OCI-LY3 (cell line): ENCODE results near the gene LGALS4.
A peak's percentile ranks its signal among the peaks of the same experiment; 100 is the strongest.

ENCODE experiments used
- H2AFZ ChIP-seq: fragments of 200-600, 300-600 bp; shearing (Covaris generic); 2 replicates; pipeline ENCODE4 v1.6.0; 2014; ENCODE audit warnings: antibody characterized with exemption, low read depth, low read length
- H3K27ac ChIP-seq: fragments of 200-600, 300-600 bp; sonication (generic); 2 replicates; pipeline ENCODE4 v1.5.1; 2014; ENCODE audit warnings: mild to moderate bottlenecking, low read length, moderate library complexity, mixed read lengths
- H3K27me3 ChIP-seq: fragments of 200-600, 300-600 bp; sonication (generic); 2 replicates; pipeline ENCODE4 v1.6.1; 2014; ENCODE audit warnings: low read depth, low read length, mixed read lengths
- H3K36me3 ChIP-seq: fragments of 200-600, 300-600 bp; sonication (generic); replicated peaks from 2 replicates; pipeline ENCODE3; 2014; ENCODE audit warnings: low read depth, low read length, mixed read lengths
- H3K4me1 ChIP-seq: fragments of 300-600, 200-600 bp; sonication (generic); 2 replicates; pipeline ENCODE4 v1.6.1; 2014; ENCODE audit warnings: low read length, mixed read lengths
- H3K4me2 ChIP-seq: fragments of 200-600, 300-600 bp; sonication (generic); 2 replicates; pipeline ENCODE4 v1.6.1; 2014; ENCODE audit warnings: low read length, mixed read lengths
- H3K4me3 ChIP-seq: fragments of 300-600, 200-600 bp; sonication (generic); 2 replicates; pipeline ENCODE4 v1.5.1; 2014; ENCODE audit warnings: antibody characterized with exemption, mild to moderate bottlenecking, low read length, moderate library complexity
- H3K79me2 ChIP-seq: fragments of 300-600, 200-600 bp; shearing (Covaris generic); 2 replicates; pipeline ENCODE4 v1.6.1; 2014; ENCODE audit warnings: mild to moderate bottlenecking, low read length, mixed read lengths
- H3K9ac ChIP-seq: fragments of 300-600, 200-600 bp; shearing (Covaris generic); 2 replicates; pipeline ENCODE4 v1.6.0; 2014; ENCODE audit warnings: mild to moderate bottlenecking, low read length, moderate library complexity
- H3K9me3 ChIP-seq: fragments of 200-600, 300-600 bp; shearing (Covaris generic); 2 replicates; pipeline ENCODE4 v1.6.1; 2014; ENCODE audit warnings: low read length, mixed read lengths; ENCODE audit not compliant: insufficient read depth
- H4K20me1 ChIP-seq: fragments of 200-600, 300-600 bp; sonication (generic); 2 replicates; pipeline ENCODE4 v1.6.1; 2016; ENCODE audit warnings: low read length, mixed read lengths; ENCODE audit not compliant: insufficient read depth
- EZH2phosphoT487 ChIP-seq: fragments of 200-600 bp; shearing (Covaris generic); IDR thresholded peaks from 2 replicates; pipeline ENCODE4 v1.6.1; 2018; ENCODE audit warnings: antibody characterized with exemption, mixed run types, low read depth
- TF ChIP-seq, protein P1 (sequence below): fragments of 200-600, 300-600 bp; sonication (generic); IDR thresholded peaks from 2 replicates; pipeline ENCODE4 v1.5.1; 2014; ENCODE audit warnings: antibody characterized with exemption, low read length, low read depth

Gene LGALS4

DNA sequence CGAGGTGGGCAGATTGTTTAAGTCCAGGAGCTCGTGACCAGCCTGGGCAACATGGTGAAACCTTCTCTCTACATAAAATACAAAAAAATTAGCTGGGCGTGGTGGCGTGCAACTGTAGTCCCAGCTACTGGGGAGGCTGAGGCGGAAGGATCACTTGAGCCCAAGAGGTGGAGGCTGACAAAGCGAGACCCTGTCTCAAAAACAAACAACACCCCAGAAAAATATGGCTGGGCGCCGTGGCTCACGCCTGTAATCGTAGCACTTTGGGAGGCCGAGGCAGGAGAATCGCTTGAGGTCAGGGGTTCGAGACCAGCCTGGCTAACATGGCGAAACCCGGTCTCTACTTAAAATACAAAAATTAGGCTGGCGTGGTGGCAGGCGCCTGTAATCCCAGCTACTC lies 40.5 kb upstream of the LGALS4 start:
- H2AFZ ChIP-seq, result peak overlapping the region; percentile 60; the same call in 1 of the 2 replicates
- peak overlapping the region; percentile 80 for H3K27ac ChIP-seq
- peak overlapping the region; percentile 87 for H3K4me3 ChIP-seq

GRCh38 chr19:38852231-38853044 lies 39.7 kb upstream of the LGALS4 start:
- peaks cover 27% of the 10 kb centered on the region for H3K4me1 ChIP-seq

More for the DNA sequence above, 40.5 kb upstream of the LGALS4 start:
- Histone ChIP-seq H3K79me2 (peaks cover 25% of the 10 kb centered on the region), H3K4me1 (peaks cover 28% of the 10 kb centered on the region), H3K27me3 (no peaks in the 10 kb centered on the region), H3K9ac (peak overlapping the region; percentile 92), H3K9me3 (peaks cover 7% of the 10 kb centered on the region; the same call in 1 of the 2 replicates), H3K4me2 (peak overlapping the region; percentile 76), H4K20me1 (peaks cover 8% of the 10 kb centered on the region; the same call in 1 of the 2 replicates), H3K36me3 (peaks cover 8% of the 10 kb centered on the region)
- no peak for TF ChIP-seq EZH2phosphoT487
- TF ChIP-seq, protein P1, sequence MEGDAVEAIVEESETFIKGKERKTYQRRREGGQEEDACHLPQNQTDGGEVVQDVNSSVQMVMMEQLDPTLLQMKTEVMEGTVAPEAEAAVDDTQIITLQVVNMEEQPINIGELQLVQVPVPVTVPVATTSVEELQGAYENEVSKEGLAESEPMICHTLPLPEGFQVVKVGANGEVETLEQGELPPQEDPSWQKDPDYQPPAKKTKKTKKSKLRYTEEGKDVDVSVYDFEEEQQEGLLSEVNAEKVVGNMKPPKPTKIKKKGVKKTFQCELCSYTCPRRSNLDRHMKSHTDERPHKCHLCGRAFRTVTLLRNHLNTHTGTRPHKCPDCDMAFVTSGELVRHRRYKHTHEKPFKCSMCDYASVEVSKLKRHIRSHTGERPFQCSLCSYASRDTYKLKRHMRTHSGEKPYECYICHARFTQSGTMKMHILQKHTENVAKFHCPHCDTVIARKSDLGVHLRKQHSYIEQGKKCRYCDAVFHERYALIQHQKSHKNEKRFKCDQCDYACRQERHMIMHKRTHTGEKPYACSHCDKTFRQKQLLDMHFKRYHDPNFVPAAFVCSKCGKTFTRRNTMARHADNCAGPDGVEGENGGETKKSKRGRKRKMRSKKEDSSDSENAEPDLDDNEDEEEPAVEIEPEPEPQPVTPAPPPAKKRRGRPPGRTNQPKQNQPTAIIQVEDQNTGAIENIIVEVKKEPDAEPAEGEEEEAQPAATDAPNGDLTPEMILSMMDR, result no peak

DNA sequence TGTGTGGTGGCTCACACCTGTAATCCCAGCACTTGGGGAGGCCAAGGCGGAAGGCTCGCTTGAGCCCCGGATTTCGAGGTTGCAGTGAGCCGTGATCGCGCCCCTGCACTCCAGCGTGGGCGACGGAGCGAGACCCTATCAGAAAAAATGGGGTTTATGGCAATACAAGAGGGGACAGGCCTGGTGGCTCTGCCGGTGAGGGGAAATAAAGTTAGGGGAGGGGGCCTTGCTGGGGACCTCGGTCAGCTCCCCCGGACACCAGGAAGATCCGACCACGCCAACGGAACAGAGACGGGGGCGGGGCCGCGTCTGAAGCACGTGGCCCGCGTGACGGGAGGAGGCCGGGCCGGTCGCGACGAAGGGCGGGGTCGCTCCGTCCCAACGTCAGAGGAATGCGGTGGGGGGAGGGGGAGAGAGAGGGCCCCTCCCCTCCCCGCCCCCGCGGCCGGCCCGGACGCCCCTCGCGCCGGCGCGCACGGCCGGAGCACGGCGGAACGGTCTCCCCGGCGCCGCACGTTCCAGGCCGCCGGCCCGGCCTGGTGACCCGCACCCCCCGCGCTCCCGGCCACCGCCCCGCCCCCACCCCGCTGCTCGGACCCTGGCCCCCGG lies 39.0 kb upstream of the LGALS4 start:
- peak overlapping the region; percentile 96 for H3K4me2 ChIP-seq
- H3K9ac ChIP-seq, result peak overlapping the region; percentile 92
- peak overlapping the region; percentile 87 for H3K4me3 ChIP-seq
- H2AFZ ChIP-seq, result no peak overlapping the region
- H3K9me3 ChIP-seq, result peaks cover 5% of the 10 kb centered on the region; the same call in 1 of the 2 replicates
- peaks cover 20% of the 10 kb centered on the region for H3K4me1 ChIP-seq
- TF ChIP-seq, protein P1, result no peak
- TF ChIP-seq EZH2phosphoT487, result no peak
- H4K20me1 ChIP-seq, result peaks cover 21% of the 10 kb centered on the region
- H3K36me3 ChIP-seq, result peaks cover 21% of the 10 kb centered on the region
- H3K27ac ChIP-seq, result peak overlapping the region; percentile 89
- peaks cover 40% of the 10 kb centered on the region for H3K79me2 ChIP-seq
- H3K27me3 ChIP-seq, result no peaks in the 10 kb centered on the region

More at GRCh38 chr19:38852231-38853044, 39.7 kb upstream of the LGALS4 start:
- peak overlapping the region; percentile 92 for H3K9ac ChIP-seq
- peak overlapping the region; percentile 80 for H3K27ac ChIP-seq
- peaks cover 7% of the 10 kb centered on the region; the same call in 1 of the 2 replicates for H3K9me3 ChIP-seq
- peak overlapping the region; percentile 87 for H3K4me3 ChIP-seq
- peaks cover 14% of the 10 kb centered on the region for H3K36me3 ChIP-seq
- no peaks in the 10 kb centered on the region for H3K27me3 ChIP-seq
- H2AFZ ChIP-seq, result peak overlapping the region; percentile 60; the same call in 1 of the 2 replicates
- H3K79me2 ChIP-seq, result peaks cover 33% of the 10 kb centered on the region
- TF ChIP-seq, protein P1, result no peak
- no peak for TF ChIP-seq EZH2phosphoT487
- peak overlapping the region; percentile 76 for H3K4me2 ChIP-seq
- H4K20me1 ChIP-seq, result peaks cover 15% of the 10 kb centered on the region

DNA sequence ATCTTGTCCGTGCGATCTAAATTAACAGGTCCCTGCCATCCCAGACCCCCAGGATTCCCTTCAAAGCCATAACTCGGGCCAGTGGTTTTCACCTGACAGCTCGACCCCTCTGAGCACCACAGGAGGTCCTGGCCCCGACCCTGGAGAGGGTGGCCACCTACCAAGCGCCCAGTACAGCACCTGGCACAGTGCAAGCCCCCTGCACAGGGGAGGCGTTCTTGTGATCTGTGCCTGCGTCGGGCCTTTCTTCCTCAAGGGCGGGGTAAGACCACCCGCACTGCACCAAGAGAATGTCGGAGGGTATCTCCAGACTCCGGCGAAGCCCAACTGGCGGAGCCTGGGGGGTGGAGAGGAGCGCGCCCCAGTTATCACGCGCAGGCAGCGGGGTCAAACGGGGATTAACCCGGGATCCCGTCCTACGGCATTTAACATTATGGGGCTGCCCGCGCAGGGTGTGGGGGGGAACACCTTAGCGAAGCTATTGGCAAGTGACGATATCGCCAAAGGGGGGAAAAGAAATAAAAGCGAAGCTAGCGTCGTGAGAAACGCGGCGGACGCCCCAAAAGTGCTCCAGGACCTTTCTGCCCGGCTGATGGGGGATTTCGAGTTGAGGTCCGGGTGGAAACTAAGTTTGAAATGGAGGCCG lies 38.4 kb upstream of the LGALS4 start:
- no peak overlapping the region for H2AFZ ChIP-seq
- peak overlapping the region; percentile 89 for H3K27ac ChIP-seq
- H3K27me3 ChIP-seq, result no peaks in the 10 kb centered on the region
- no peak for TF ChIP-seq EZH2phosphoT487
- TF ChIP-seq, protein P1, result no peak
- H3K4me3 ChIP-seq, result peak overlapping the region; percentile 79
- H3K4me2 ChIP-seq, result peak overlapping the region; percentile 96
- H3K36me3 ChIP-seq, result peaks cover 24% of the 10 kb centered on the region
- H4K20me1 ChIP-seq, result peaks cover 23% of the 10 kb centered on the region
- H3K79me2 ChIP-seq, result peaks cover 46% of the 10 kb centered on the region
- peaks cover 18% of the 10 kb centered on the region for H3K4me1 ChIP-seq
- no peaks in the 10 kb centered on the region for H3K9me3 ChIP-seq
- H3K9ac ChIP-seq, result peak overlapping the region; percentile 90
